HCEC 1CT (cell line): ENCODE results near the gene HBS1L.
A peak's percentile ranks its signal among the peaks of the same experiment; 100 is the strongest.

Experiments used
- DNase-seq: peaks from one replicate; pipeline ENCODE4 v3.0.0-alpha.2; 2017

The HBS1L gene

DNA sequence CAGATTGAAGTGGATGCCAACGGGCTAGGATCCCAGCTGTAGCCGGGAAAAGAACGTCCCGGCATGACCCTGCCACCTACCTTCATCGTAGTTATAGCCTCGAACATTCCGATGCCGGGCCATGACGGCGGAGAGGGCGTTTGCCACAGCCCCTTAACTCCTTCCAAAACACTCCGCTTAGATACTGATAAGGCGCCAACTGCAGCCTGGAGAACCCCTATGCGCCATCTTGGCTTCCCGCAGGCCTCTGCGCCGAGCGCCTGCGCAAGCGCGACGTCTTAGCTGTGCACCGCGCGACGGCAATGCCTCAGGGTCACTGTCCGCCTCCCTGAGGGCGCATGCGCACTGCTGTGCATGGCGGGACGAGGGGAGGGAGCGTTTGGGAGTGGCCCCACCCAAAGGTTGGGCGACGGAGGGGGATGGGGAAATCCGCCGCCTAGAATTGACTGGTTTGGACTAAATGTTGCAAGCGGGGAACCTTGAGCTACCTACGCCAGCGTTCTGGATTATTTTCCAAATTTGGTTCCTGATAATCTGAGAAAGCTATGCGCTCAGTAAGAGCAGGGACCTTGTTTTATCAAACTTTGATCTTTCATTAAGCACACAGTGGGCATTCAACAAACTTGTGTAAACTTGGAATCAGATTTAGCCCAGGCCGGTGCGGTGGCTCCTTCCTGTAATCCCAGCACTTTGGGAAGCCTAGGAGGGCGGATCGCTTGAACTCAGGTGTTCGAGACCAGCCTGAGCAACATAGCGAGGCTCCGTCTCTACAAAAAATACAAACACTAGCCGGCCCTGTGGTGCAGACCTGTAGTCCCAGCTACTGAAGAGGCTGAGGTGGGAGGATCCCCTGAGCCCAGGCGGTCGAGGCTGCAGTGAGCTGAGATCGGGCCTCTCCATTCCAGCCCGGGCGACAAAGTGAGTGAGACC, at the start of gene HBS1L:
HBS1L (minus strand) TSS at position 254 of the 930 bp plus-strand sequence; CDS start at position 123, 131 bp downstream.
- peak; percentile 95 for DNase-seq

DNA sequence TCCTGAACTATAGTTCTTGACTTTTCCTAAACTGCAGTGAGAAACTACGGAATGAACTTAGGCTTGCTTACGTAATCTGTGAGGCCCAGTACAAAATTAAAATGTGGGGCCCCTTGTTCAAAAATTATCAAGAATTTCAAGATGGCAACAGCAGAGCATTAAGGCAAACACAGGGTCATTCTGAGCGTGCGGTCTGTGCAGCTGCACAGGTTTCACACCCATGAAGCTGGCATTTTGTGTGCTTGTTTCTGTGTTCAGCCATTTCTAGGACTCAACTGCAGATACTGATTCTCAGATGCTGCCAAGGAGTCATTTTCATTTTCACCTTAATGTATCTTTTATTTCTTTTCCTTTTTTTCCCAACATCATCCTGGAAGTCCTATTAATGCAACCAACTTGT, 49.6 kb upstream of the HBS1L start:
- no peak for DNase-seq

GRCh38 chr6:135102191-135102590, 47.6 kb upstream of the HBS1L start:
- DNase-seq, result no peak

DNA sequence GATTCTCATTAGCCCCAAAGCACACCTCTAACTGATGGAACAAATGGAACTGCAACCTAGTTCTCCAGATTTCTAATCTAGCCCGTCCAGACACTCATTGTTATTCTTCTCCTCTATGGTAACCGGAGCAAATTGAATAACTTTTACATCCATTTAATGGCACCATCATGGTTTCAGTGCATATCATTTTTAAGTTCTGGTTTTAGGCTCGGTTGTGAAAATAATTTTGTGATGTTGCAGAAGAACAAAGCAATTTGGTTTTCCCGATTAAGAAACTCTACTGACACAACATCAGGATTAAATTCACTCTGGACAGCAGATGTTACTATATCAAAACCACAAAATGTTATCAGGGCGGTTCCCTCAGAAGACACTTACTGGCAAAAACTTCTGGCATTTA, 42.5 kb upstream of the HBS1L start:
- no peak for DNase-seq

- DNase-seq, result no peak
Observed at GRCh38 chr6:135096403-135097130, 41.9 kb upstream of the HBS1L start.

DNA sequence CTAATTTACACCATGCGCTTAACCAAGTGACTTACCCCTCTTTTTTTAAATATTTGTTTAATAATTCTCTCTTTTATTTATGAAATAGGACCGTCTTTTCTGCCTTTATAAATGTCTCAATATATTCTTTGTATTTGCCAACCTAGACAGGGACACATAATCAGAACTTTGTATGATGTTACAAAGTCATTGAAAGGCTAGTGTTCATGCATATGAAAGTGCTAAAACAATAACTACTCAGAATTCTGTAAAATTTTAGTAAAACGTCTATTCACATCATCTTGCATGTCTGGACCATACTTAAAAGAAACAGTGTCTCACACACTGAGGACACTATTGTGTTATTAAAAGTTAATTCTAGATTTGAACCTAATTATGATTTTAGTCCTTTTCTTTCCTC, 41.1 kb upstream of the HBS1L start:
- no peak for DNase-seq

- DNase-seq, result no peak
Observed at GRCh38 chr6:135094403-135094821, 39.8 kb upstream of the HBS1L start.

DNA sequence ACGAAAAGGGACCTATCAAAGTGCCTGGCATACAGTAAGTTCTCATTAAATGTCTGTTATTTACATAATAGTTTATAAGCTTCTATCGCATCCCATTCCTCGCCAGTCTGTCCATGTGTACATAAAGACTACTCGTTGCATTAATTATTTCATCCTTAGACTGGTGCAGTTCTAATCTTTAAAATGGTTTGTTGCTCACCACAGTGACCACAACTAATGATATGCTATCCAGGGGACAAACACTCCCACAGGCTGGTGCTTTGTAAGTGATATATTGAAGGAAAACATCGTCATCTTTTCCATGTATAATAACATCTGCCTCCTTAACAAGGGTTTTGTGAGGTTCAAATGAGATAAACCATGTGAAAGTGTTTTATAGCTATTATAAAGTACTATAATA, 39.0 kb upstream of the HBS1L start:
- DNase-seq, result no peak

DNA sequence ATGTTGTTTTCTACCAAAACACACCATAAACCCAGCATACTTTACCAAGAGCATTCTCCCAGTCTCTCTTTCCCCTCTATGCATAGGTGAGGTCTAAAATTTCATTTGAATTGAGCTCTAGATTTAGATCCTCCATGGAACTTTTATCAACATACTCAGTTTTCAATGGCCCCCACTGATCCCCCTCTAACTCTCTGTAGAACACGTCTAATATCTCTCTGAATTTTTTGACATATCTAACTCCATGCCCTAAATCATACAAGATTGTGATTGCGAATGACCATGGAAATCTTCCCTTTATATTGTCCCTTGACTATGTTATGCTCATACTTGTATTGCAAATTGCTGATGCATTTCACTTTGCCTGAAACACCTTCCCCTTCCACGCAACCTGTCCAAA, 38.1 kb upstream of the HBS1L start:
- no peak for DNase-seq

DNA sequence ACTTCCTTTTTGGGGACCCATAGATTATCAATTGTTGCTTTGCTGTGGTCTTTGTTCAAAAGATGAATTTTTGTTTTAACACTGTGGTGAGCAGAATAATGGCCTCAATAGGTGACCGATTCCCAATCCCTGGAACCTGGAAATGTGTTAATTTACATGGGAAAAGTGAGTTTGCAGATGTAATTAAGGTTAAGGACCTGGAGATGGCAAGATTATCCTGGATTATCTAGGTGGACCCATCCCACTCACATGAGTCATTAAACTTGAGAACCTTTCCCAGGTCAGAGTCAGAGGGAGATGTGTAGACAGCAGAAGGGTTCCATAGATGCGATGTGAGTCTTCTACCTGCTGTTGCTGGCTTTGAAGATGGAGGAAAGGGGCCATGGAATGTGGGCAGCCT, 36.2 kb upstream of the HBS1L start:
- no peak for DNase-seq

DNA sequence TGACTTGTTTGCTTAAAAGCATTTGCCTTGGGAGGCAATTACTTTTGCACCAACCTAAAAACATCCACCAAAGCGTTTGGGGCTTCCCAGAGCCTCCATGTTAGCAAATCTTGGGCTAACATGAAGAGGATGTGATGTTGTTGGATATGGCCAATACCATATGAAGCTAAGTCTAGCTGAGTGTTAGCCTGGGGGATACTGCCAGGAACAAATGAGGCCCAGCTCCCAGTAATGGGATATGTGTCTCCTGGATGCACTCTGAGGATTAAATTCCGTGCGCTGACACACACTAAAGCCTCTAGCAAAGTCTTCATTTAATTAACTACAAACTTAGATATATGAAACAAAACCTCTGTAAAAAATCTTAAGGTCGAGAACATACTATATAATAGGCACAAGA, 35.3 kb upstream of the HBS1L start:
- DNase-seq, result no peak

GRCh38 chr6:135088818-135089809, 34.5 kb upstream of the HBS1L start:
- DNase-seq, result peak; percentile 84

DNA sequence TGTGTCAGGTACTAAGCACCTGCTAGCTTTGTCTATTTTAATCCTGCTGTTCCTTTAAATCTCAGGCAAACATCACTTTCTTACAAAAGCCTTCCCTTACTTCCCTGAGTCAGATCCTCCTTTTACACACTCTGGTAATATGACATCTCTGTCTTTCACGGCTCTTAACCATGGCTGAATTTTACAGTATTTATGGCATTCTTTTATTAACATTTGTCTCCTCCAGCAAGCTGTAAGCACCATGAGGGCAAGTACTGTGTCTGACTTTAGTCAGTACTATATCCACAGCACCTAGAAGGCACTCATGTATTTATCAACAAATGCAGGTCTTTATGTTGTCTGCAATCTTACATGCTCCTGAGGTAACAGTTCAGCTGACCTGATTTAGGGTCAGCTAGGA, 33.7 kb upstream of the HBS1L start:
- DNase-seq, result no peak

- no peak for DNase-seq
Observed at GRCh38 chr6:135087803-135088202, 33.2 kb upstream of the HBS1L start.

GRCh38 chr6:135087403-135087802, 32.8 kb upstream of the HBS1L start:
- no peak for DNase-seq

DNA sequence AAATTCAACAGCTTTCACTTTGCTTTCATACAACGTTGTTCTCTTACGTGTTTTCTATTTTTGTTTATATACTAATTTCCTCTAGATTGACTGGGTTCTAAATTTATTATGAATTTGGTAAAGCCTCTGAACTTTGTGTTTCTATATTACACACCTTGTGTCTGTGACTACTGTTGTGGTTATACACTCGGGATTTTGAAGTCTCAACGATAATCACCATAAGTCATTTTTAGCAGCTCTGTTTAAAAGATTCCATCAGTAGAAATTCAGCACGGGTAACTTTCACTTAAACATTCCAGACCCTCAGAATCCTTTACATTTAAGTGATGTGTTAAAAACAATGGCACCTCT, 31.8 kb upstream of the HBS1L start:
- DNase-seq, result no peak

DNA sequence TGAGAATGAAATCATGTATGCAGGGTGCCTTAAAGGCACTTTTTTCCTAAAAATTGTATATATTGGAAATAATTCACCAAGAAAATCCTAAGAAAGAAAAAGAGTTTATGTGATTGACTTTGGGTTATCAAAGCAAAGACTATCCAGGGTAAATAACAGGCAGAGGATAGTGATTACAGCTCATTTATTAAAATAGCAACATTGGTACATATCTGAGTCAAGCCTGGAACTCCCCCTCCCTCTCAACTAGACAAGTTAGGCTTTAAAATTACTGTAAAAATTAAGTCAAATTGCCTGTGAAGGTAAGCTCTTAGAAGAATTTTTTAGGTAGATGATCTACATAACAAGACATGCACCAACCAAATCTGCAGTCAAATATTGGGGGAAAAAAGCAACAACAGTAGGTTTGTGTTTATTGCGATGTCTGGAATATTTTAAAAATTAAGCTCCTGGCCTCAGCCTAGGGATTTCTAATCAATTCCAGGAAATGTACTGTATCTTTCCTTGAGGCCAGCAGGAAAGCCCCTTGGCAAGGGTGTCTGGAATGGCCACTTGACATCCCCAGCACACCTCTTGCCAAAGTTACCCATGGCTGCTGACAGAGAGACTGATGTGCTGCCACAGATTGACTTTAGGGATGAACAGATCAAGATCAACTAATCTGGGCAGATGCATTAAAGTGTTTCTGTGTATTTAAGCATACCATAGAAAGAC, 31.2 kb upstream of the HBS1L start:
- DNase-seq, result no peak

DNA sequence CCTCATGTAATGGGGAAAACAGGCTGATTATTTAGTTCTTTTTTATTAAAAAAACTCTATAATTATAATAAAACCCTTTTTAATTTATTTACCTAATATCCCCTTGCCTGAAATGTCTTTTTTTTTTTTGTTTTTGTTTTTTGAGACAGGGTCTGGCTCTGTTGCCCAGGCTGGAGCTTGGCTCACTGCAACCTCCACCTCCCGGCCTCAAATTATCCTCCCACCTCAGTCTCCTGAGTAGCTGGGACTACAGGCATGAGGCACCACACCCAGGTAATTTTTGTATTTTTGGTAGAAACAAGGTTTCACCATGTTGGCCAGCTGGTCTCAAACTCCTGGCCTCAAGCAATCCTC, 30.3 kb upstream of the HBS1L start:
- no peak for DNase-seq

- no peak for DNase-seq
Observed at GRCh38 chr6:135084001-135084915, 29.6 kb upstream of the HBS1L start.

GRCh38 chr6:135081966-135082365, 27.3 kb upstream of the HBS1L start:
- DNase-seq, result no peak

GRCh38 chr6:135075018-135075417, 20.4 kb upstream of the HBS1L start:
- no peak for DNase-seq
